NCI-H460 (cell line): ENCODE measurements around the gene SRSF9. TPM values are rescaled to one million over a fixed set of nuclear protein-coding genes. Genes with fewer than 3 reads are reported as not detected.
"Not testable (repeated sequence)": the region's sequence is repeated elsewhere in the genome, so short reads cannot be mapped to it uniquely, and the experiment has no call there.

Experiments used
- DNase-seq: peaks from one replicate; pipeline ENCODE4 v3.0.0-alpha.2; 2016; ENCODE audit warnings: low read depth; ENCODE audit errors: extremely low read depth
- polyA plus RNA-seq: library from polyadenylated mRNA; depleted of rRNA; stranded (reverse); fragments of >200 nt; gene quantifications from 2 replicates; pipeline ENCODE4 v1.2.3, GENCODE V29; 2014; cell fraction: nucleus; rRNA removed
- total RNA-seq: library from RNA; depleted of rRNA; stranded (reverse); fragments of >200 nt; shearing (Covaris generic); gene quantifications from 2 replicates; pipeline ENCODE4 v1.2.3, GENCODE V29; 2014; rRNA removed

The SRSF9 gene, protein sequence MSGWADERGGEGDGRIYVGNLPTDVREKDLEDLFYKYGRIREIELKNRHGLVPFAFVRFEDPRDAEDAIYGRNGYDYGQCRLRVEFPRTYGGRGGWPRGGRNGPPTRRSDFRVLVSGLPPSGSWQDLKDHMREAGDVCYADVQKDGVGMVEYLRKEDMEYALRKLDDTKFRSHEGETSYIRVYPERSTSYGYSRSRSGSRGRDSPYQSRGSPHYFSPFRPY
- 126 and 146 TPM in 2 replicates for total RNA-seq
- polyA plus RNA-seq: 243 and 294 TPM in 2 replicates

DNA sequence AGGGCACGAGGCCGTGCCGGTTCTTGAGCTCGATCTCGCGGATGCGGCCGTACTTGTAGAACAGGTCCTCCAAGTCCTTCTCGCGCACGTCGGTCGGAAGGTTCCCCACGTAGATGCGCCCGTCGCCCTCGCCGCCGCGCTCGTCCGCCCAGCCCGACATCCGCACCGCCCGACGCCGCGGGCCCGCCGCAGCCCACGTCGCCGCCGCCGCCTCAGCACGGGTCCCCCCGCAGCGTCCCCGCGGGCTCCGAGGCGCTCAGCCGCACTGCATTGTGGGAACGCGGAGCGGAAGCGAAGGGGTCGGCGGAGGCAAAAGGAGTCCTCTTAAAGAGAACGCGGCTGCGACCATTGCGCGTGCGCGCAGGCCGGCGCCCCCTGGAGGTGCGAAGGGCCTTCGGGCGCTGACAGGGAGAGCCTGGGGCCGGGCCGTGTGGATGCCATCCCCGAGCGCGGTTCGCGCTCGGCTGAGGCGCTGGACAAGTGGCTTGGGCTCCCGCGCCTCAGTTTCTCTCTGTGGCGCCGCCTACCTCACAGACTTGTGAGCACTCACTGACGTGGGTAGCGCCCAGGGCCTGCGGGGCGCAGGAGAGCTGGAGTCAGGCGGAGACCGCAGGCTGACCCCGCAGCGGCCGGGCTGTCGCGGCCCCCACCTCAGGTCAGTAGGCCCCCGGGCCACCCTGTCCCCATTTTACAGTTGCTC lies at the start of gene SRSF9:
SRSF9 (minus strand) TSS at position 299 of the 700 bp plus-strand sequence; CDS start at position 160, 139 bp downstream.
- peak; percentile 95 for DNase-seq

DNA sequence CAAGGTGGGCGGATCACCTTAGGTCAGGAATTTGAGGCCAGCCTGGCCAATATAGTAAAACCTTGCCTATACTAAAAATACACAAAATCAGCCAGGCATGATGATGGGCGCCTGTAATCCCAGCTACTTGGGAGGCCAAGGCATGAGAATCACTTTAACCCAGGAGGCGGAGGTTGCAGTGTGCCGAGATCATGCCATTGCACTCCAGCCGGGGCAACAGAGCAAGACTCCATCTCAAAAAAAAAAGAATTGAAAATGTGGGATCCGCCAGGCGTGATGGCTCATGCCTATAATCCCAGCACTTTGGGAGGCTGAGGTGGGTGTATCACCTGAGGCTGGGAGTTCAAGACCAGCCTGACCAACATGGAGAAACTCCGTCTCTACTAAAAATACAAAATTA lies 49.8 kb upstream of the SRSF9 start:
- DNase-seq: not testable (repeated sequence)

DNA sequence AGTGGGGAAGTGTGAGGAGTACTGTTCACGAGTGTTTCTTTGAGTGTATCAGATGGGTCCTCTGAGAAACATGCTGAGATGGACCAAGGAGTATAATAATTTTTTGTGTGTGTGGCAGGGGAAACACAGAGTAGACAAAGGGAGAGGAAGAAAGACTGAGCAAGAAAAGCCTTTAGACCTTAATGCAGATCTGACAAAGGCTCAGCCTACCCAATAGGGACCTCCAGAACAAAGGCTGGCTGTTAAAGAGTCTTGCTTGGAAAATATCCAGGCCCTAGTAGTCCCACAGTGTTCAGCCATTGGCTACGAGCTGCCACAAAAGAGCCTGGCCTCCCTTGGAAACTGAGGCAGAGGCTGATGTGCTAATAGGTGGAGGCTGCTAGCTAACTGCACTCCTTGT lies 45.9 kb upstream of the SRSF9 start:
- DNase-seq: no peak

GRCh38 chr12:120514002-120514401 lies 44.5 kb upstream of the SRSF9 start:
- no peak for DNase-seq

DNA sequence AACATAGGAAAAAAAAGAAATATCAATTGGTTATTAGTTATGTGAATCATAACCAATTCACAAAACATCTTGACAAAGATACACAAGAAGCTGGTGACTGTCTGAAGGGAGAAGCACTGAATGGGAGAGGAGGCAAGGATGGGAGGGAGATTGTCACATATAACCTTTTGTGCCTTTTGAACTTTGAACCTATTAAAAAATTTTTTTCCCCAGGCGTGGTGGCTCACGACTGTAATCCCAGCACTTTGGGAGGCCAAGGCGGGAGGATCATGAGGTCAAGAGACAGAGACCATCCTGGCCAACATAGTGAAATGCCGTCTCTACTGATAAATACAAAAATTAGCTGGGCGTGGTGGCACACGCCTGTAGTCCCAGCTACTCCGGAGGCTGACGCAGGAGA lies 39.0 kb upstream of the SRSF9 start:
- no peak for DNase-seq

DNA sequence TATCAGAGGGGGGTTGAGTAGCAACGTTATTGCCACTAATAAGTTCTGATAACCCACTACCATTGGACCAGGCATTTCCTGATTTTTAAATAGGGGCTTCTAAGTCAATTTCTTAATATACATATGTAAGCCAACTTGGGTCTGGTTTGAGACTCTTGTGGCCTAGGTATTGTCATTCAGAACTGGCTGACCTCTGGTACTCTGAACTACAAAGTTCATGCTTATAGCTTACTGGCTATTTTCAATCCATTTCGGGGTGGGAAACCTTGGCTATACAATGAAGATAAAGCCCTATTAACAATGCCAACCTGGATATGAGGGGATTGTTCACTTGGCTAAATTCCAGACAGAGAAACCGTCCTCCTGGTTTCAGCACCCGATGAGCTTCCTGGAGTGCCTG lies 35.0 kb upstream of the SRSF9 start:
- DNase-seq: no peak

DNA sequence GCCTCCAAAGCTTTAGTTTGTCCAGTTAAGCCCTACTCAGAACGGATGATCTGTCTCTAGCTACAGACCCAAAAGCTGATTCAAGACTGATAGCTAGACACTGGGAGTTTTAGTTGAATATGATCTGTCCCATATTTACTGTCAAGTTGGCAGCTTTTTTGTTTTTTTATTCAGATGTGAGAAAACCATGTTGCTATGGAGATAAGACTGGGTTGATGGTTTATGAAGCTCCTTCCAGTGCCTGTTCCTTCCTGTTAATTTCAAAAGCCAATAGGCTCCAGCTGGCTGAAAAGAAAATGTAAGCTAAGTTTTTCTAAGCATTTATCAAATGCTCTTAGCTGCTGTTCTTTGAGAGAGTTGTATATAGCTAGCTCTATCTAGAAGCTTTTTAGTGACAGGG lies 31.0 kb upstream of the SRSF9 start:
- DNase-seq: no peak

- no peak for DNase-seq
These were observed 29.4 kb upstream of the SRSF9 start for GRCh38 chr12:120498870-120499515.

GRCh38 chr12:120497524-120498150 lies 28.1 kb upstream of the SRSF9 start:
- DNase-seq: no peak

GRCh38 chr12:120496413-120497340 lies 27.1 kb upstream of the SRSF9 start:
- no peak for DNase-seq

- DNase-seq: peak; percentile 96
These were observed 26.3 kb upstream of the SRSF9 start, which contains the start of gene DYNLL1 for GRCh38 chr12:120495731-120496412. DYNLL1 (plus strand) TSS chr12:120496113; CDS start chr12:120496422, 309 bp downstream.

GRCh38 chr12:120495186-120495730 lies 25.7 kb upstream of the SRSF9 start:
- DNase-seq: no peak

DNA sequence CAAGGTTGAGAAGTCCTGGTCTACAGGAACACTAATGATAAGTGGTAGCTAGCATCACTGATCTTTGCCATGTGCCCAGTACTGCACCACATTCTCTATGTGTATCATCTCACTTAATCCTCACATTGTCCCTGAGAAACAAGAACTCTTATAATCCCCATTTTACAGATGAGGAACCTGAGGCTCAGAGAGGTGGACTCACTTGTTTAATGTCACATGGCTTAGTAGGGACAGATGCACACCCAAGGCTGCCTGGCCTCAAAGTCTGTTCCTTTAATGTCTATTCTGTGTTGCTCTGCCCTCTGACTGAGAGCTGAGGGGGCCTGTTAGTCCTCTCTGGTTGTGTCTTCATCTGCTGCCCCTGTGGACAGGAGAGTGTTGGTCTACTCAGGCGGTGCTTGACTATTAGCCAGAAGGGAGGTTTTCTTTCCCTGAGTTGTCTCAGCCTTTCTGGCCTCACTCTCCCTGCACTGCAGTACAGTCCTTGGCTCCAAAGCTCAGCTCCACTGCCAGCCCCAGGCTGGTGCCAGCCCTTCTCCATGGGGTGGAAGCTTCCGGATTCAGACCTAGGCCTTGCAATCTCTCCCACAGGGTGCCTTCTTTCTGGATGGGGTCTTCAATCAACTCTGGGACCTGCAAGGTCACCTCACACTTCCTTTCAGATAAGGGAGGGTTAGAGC lies 21.4 kb upstream of the SRSF9 start:
- no peak for DNase-seq

DNA sequence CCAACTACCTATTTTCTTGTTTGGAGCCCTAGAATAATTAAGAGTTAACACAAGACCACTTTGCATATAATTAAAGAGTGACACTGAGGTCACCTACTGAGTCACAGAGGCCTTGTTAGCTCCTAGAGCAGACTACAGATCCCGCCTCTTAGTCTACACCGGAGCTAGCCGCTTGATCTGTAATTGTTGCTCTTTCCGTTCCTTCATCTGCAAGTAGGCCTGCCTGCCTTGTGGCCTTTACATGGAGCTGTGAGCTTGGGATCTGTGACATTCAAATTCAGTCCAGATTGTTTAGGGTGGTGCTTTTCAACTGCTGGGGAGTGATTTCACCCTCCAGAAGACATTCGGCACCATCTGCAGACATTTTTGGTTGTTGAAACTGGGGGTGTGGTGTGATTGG lies 20.8 kb upstream of the SRSF9 start:
- DNase-seq: no peak

DNA sequence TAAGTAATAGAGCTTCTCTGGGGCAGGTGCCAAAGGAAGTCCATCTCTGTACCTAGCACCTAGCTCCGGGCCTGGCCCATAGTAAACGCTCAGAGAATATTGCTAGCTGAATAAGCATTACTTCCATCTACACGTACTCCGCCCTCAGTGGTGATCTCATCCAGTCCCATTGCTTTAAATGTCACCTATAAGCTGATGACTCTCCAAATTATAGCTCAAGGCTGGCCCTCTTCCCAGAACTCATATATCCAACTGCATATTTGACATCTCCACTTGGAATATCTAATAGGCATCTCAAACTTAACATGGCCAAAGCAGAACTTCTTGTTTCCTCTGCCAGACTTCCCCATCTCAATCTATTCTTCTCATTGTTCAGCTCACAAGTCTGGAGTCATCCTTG lies 19.5 kb upstream of the SRSF9 start:
- DNase-seq: no peak

- DNase-seq: no peak
These were observed 18.6 kb upstream of the SRSF9 start for GRCh38 chr12:120488057-120488640.

GRCh38 chr12:120487552-120487951 lies 18.0 kb upstream of the SRSF9 start:
- DNase-seq: not testable (repeated sequence)
